OCI-LY3 (cell line): ENCODE data around the gene PRDM7.

Experiments
- CTCF ChIP-seq: fragments of 200-600, 300-600 bp; sonication (generic); IDR thresholded peaks from 2 replicates; pipeline ENCODE4 v1.5.1; 2014; ENCODE audit warnings: antibody characterized with exemption, low read length, low read depth
- EZH2phosphoT487 ChIP-seq: fragments of 200-600 bp; shearing (Covaris generic); IDR thresholded peaks from 2 replicates; pipeline ENCODE4 v1.6.1; 2018; ENCODE audit warnings: antibody characterized with exemption, mixed run types, low read depth

- no peak for TF ChIP-seq CTCF
- TF ChIP-seq EZH2phosphoT487, result no peak
Measured at GRCh38 chr16:90077240-90077756, at the start of gene PRDM7.
